H1 (cell line): ENCODE data around the gene UVRAG. TPM values are rescaled to one million over a fixed set of nuclear protein-coding genes. Genes with fewer than 3 reads are reported as not detected.

ENCODE experiments used
- CTCF ChIA-PET: fragments of 300-600 bp; sonication (Branson Sonifier 250); formaldehyde crosslinking; loops from one replicate; lab custom pipeline; 2021; ENCODE audit not compliant: partially characterized antibody; lab: Charles Lee
- POLR2A ChIA-PET: fragments of 300-600 bp; sonication (Branson Sonifier 250); formaldehyde crosslinking; loops from one replicate; lab custom pipeline; 2021; ENCODE audit warnings: inconsistent platforms; ENCODE audit not compliant: partially characterized antibody; lab: Charles Lee
- DNase-seq, 2 experiments: peaks; one replicate each; pipeline versions ENCODE4 v3.0.0 to v3.0.0-alpha.2; 2010 to 2022; ENCODE audit warnings: low spot score in 2 of 2, low read depth in 1 of 2, mixed read lengths in 1 of 2
- FAIRE-seq: peaks from 2 replicates; lab custom pipeline; 2011; peaks lifted over from hg19 to GRCh38; lab: Jason Lieb, UNC
- H2AFZ ChIP-seq: 2 replicates; pipeline ENCODE4 v1.8.1; 2012; ENCODE audit warnings: low read length, inconsistent platforms
- H2AK5ac ChIP-seq: 2 replicates; pipeline ENCODE4 v1.6.1; 2013; ENCODE audit warnings: low read depth, low read length
- H2BK120ac ChIP-seq: replicated peaks from 2 replicates; pipeline ENCODE3; 2013; ENCODE audit warnings: low read depth, low read length, inconsistent platforms
- H2BK12ac ChIP-seq: 2 replicates; pipeline ENCODE4 v1.6.1; 2013; ENCODE audit warnings: low read depth, low read length
- H2BK15ac ChIP-seq: 2 replicates; pipeline ENCODE4 v1.6.1; 2013; ENCODE audit warnings: low read length
- H2BK20ac ChIP-seq: 2 replicates; pipeline ENCODE4 v1.6.1; 2013; ENCODE audit warnings: low read length
- H2BK5ac ChIP-seq: 2 replicates; pipeline ENCODE4 v1.6.1; 2013; ENCODE audit warnings: low read depth, low read length
- H3K14ac ChIP-seq: 2 replicates; pipeline ENCODE4 v1.6.1; 2013; ENCODE audit warnings: inconsistent platforms; ENCODE audit not compliant: insufficient read length
- H3K18ac ChIP-seq: 2 replicates; pipeline ENCODE4 v1.6.1; 2013; ENCODE audit warnings: low read length; ENCODE audit errors: extremely low read depth
- H3K23ac ChIP-seq: 2 replicates; pipeline ENCODE4 v1.6.1; 2013; ENCODE audit warnings: inconsistent platforms; ENCODE audit not compliant: insufficient read length
- H3K23me2 ChIP-seq: 2 replicates; pipeline ENCODE4 v1.6.1; 2013; ENCODE audit warnings: low read depth, low read length
- H3K27ac ChIP-seq: 2 replicates; pipeline ENCODE4 v1.6.1; 2011; ENCODE audit warnings: low read depth, low read length, inconsistent platforms
- H3K27me3 ChIP-seq, 4 experiments: replicated peaks in 1 of 4; 1 replicate in 1 of 4; 2 replicates in 3 of 4; pipeline versions ENCODE4 v1.6.1 to v1.8.1; 2011 to 2013; ENCODE audit warnings: low read length in 3 of 4, mild to moderate bottlenecking in 3 of 4, inconsistent platforms in 2 of 4, mixed read lengths in 2 of 4, moderate library complexity in 1 of 4; ENCODE audit not compliant: control insufficient read depth in 3 of 4, insufficient read depth in 3 of 4; ENCODE audit errors: extremely low read depth in 1 of 4
- H3K36me3 ChIP-seq, 4 experiments: 2 replicates each; pipeline versions ENCODE4 v1.6.1 to v1.8.1; 2011 to 2013; ENCODE audit warnings: mild to moderate bottlenecking in 4 of 4, low read length in 3 of 4, moderate library complexity in 2 of 4, control low read depth in 1 of 4, inconsistent platforms in 1 of 4; ENCODE audit not compliant: insufficient read depth in 4 of 4, control insufficient read depth in 2 of 4
- H3K4ac ChIP-seq: replicated peaks from 2 replicates; pipeline ENCODE3; 2013; ENCODE audit warnings: low read length, low read depth, mixed read lengths, inconsistent platforms; ENCODE audit not compliant: insufficient read length
- H3K4me1 ChIP-seq, 4 experiments: replicated peaks in 1 of 4; 1 replicate in 1 of 4; 2 replicates in 3 of 4; pipeline versions ENCODE4 v1.6.1 to v1.8.1; 2011 to 2013; ENCODE audit warnings: low read length in 3 of 4, inconsistent platforms in 2 of 4, mixed read lengths in 1 of 4; ENCODE audit not compliant: insufficient read depth in 4 of 4, control insufficient read depth in 3 of 4
- H3K4me2 ChIP-seq, 2 experiments: 2 replicates each; pipeline versions ENCODE4 v1.6.1 to v1.8.1; 2011 to 2013; ENCODE audit warnings: low read depth in 2 of 2, low read length in 2 of 2, control low read depth in 1 of 2, inconsistent platforms in 1 of 2, mild to moderate bottlenecking in 1 of 2; ENCODE audit not compliant: insufficient read depth in 1 of 2
- H3K4me3 ChIP-seq, 4 experiments: fragments of 200-600, 300-600 bp in 1 of 4; sonication (generic), shearing (Covaris generic), sonication (Bioruptor Twin) in 1 of 4; 2 replicates each; pipeline versions ENCODE4 v1.5.1 to v1.8.1; 2011 to 2016; ENCODE audit warnings: low read length in 4 of 4, low read depth in 3 of 4, control low read depth in 2 of 4, inconsistent platforms in 2 of 4, mild to moderate bottlenecking in 2 of 4, mixed read lengths in 1 of 4, moderate library complexity in 1 of 4; ENCODE audit not compliant: insufficient read depth in 2 of 4; ENCODE audit errors: extremely low read depth in 1 of 4
- H3K56ac ChIP-seq: replicated peaks from 2 replicates; pipeline ENCODE3; 2013; ENCODE audit warnings: low read depth, mild to moderate bottlenecking, mixed read lengths, low read length, inconsistent platforms; ENCODE audit not compliant: insufficient read length
- H3K79me1 ChIP-seq: 2 replicates; pipeline ENCODE4 v1.6.1; 2013; ENCODE audit warnings: low read depth, low read length, control low read depth
- H3K79me2 ChIP-seq, 2 experiments: 2 replicates each; pipeline versions ENCODE4 v1.6.1 to v1.8.1; 2012 to 2013; ENCODE audit warnings: low read length in 2 of 2, mild to moderate bottlenecking in 2 of 2, inconsistent platforms in 1 of 2; ENCODE audit not compliant: insufficient read depth in 2 of 2, control insufficient read depth in 1 of 2
- H3K9ac ChIP-seq, 4 experiments: replicated peaks in 1 of 4; 1 replicate in 1 of 4; 2 replicates in 3 of 4; pipeline versions ENCODE4 v1.6.1 to v1.8.1; 2011 to 2013; ENCODE audit warnings: low read depth in 3 of 4, low read length in 3 of 4, control low read depth in 2 of 4, mild to moderate bottlenecking in 2 of 4, moderate library complexity in 2 of 4, inconsistent platforms in 1 of 4; ENCODE audit errors: extremely low read depth in 1 of 4
- H3K9me3 ChIP-seq, 2 experiments: 2 replicates each; pipeline versions ENCODE4 v1.6.1 to v1.8.1; 2012 to 2013; ENCODE audit warnings: mild to moderate bottlenecking in 2 of 2, moderate library complexity in 2 of 2, control low read depth in 1 of 2, inconsistent platforms in 1 of 2, low read depth in 1 of 2, low read length in 1 of 2, mixed read lengths in 1 of 2; ENCODE audit not compliant: insufficient read depth in 2 of 2
- H4K20me1 ChIP-seq, 2 experiments: replicated peaks in 1 of 2; 2 replicates each; pipeline versions ENCODE3 to v1.8.1; 2011 to 2013; ENCODE audit warnings: inconsistent platforms in 2 of 2, low read length in 2 of 2, mild to moderate bottlenecking in 1 of 2; ENCODE audit not compliant: insufficient read depth in 2 of 2, control insufficient read depth in 1 of 2
- H4K5ac ChIP-seq: 2 replicates; pipeline ENCODE4 v1.6.1; 2013; ENCODE audit warnings: low read length, low read depth, mixed read lengths, inconsistent platforms; ENCODE audit not compliant: insufficient read length
- H4K8ac ChIP-seq: 2 replicates; pipeline ENCODE4 v1.8.0; 2013; ENCODE audit warnings: mild to moderate bottlenecking, moderate library complexity, low read length, inconsistent platforms; ENCODE audit not compliant: insufficient read depth; ENCODE audit errors: extremely low read depth
- H4K91ac ChIP-seq: replicated peaks from 2 replicates; pipeline ENCODE3; 2013; ENCODE audit warnings: low read length, mixed read lengths, inconsistent platforms; ENCODE audit not compliant: insufficient read length
- CBX5 ChIP-seq: fragments of 300-800, 300-1000 bp; sonication (generic); IDR thresholded peaks from 2 replicates; pipeline ENCODE4 v1.7.1; 2016; ENCODE audit warnings: antibody characterized with exemption, low read length, low read depth
- CBX8 ChIP-seq: fragments of 300-800, 300-1000 bp; sonication (generic); IDR thresholded peaks from 2 replicates; pipeline ENCODE4 v1.7.1; 2016; ENCODE audit warnings: low read depth, low read length, borderline replicate concordance
- GABPA ChIP-seq: IDR thresholded peaks from 2 replicates; pipeline ENCODE4 v1.6.1; 2011; ENCODE audit warnings: mild to moderate bottlenecking, low read length, moderate library complexity, borderline replicate concordance; ENCODE audit not compliant: insufficient read depth
- JUND ChIP-seq: IDR thresholded peaks from 2 replicates; pipeline ENCODE4 v1.6.1; 2011; ENCODE audit warnings: mild to moderate bottlenecking, improper control_type of control experiment, low read length
- KDM1A ChIP-seq: fragments of 200-600, 300-600 bp; sonication (generic); IDR thresholded peaks from 2 replicates; pipeline ENCODE4 v1.7.1; 2016; ENCODE audit warnings: mild to moderate bottlenecking, low read length, borderline replicate concordance
- KDM5A ChIP-seq: fragments of 200-600 bp; IDR thresholded peaks from 2 replicates; pipeline ENCODE4 v1.7.1; 2012; ENCODE audit warnings: mild to moderate bottlenecking, low read length, inconsistent platforms, mixed read lengths
- PHF8 ChIP-seq: fragments of 200-600 bp; sonication (generic); conservative IDR thresholded peaks from 2 replicates; pipeline ENCODE4 v1.7.1; 2012; ENCODE audit warnings: low read depth, mild to moderate bottlenecking, inconsistent platforms, low read length, moderate library complexity
- RXRA ChIP-seq: IDR thresholded peaks from 2 replicates; pipeline ENCODE4 v1.6.1; 2011; ENCODE audit warnings: low read depth, mild to moderate bottlenecking, low read length, moderate library complexity; ENCODE audit not compliant: insufficient read depth
- SRF ChIP-seq: IDR thresholded peaks from 2 replicates; pipeline ENCODE4 v1.6.1; 2011; ENCODE audit warnings: mild to moderate bottlenecking, low read depth, low read length, moderate library complexity
- SUZ12 ChIP-seq: fragments of 200-600 bp; sonication (generic); IDR thresholded peaks from 2 replicates; pipeline ENCODE4 v1.6.1; 2012; ENCODE audit warnings: mild to moderate bottlenecking, inconsistent platforms, low read length, moderate library complexity, mixed read lengths
- TAF1 ChIP-seq: IDR thresholded peaks from 2 replicates; pipeline ENCODE4 v1.6.1; 2011; ENCODE audit warnings: mild to moderate bottlenecking, low read depth, low read length
- TEAD4 ChIP-seq: IDR thresholded peaks from 2 replicates; pipeline ENCODE4 v1.6.1; 2012; ENCODE audit warnings: low read depth, low read length, inconsistent platforms, mixed read lengths
- YY1 ChIP-seq: IDR thresholded peaks from 2 replicates; pipeline ENCODE4 v1.6.1; 2011; ENCODE audit warnings: low read depth, mild to moderate bottlenecking, low read length
- WGBS, 2 experiments: shearing (Covaris generic) in 1 of 2; methylation state at CpG; one replicate each; pipeline versions ENCODE4 v1.1.6 to v1.1.7; 2013 to 2015; ENCODE audit warnings: low lambda C conversion rate in 2 of 2, mixed read lengths in 2 of 2, inconsistent platforms in 1 of 2, low coverage in 1 of 2, missing lambda C conversion rate in 1 of 2; ENCODE audit not compliant: insufficient replicate concordance in 2 of 2, insufficient coverage in 1 of 2, insufficient read length in 1 of 2; ENCODE audit errors: extremely low coverage in 1 of 2, missing lambda C conversion rate in 1 of 2; 5-methylcytosine and 5-hydroxymethylcytosine counted together
- polyA plus RNA-seq, 7 experiments: library from polyadenylated mRNA; depleted of rRNA in 3 of 7; stranded (reverse) in 5 of 7; unstranded in 2 of 7; fragments of >200 nt in 5 of 7; fragments of 200-250 nt in 2 of 7; gene quantifications; 1 replicate in 5 of 7; 2 replicates in 1 of 7; 4 replicates in 1 of 7; pipeline versions ENCODE4 v1.2.1 to v1.2.3, GENCODE V29; 2011 to 2013; ENCODE audit warnings: missing spikeins in 2 of 7, mixed read lengths in 2 of 7
- total RNA-seq: library from RNA; stranded (reverse); fragmentation: NEBNext Ultra II Directional; extraction: Animal tissue kit (Norgen Biotek cat#: 25700); gene quantifications from 2 replicates; pipeline ENCODE4 v1.2.1, GENCODE V29; 2021

UVRAG gene
- total and polyA plus RNA-seq, 2 of the 8 experiments (the other 6 are each of a cell fraction or from before 2014, with no cell fraction given) = 5.5 to 14.7 TPM

GRCh38 chr11:76149713-76150112 lies 334.7 kb downstream of the UVRAG start:
- no peak overlapping the region for H2BK15ac ChIP-seq
- H3K4ac ChIP-seq = no peak overlapping the region
- no peak for DNase-seq
- no peak overlapping the region for H3K4me3 ChIP-seq
- WGBS, 2 experiments = 90% methylated on average over 3 of the region's 6 CpGs; no CpG with 5 or more reads in 1 of the 2 experiments
- no peak overlapping the region for H2BK5ac ChIP-seq
- no peak overlapping the region for H2AFZ ChIP-seq
- H4K8ac ChIP-seq = no peak overlapping the region
- H3K79me2 ChIP-seq = no peaks in the 10 kb centered on the region
- H2AK5ac ChIP-seq = no peak overlapping the region
- CTCF ChIA-PET = interaction anchor here (0.8 to 2.3 kb wide), 7 partner anchors 11 to 253 kb away, joined by 3 to 13 read pairs (median 4); no protein-coding TSS in a partner anchor
- no peak overlapping the region for H3K56ac ChIP-seq
- H3K4me2 ChIP-seq = no peak overlapping the region
- FAIRE-seq = no peak
- no peak overlapping the region for H2BK20ac ChIP-seq
- H3K23ac ChIP-seq = no peak overlapping the region
- no peak overlapping the region for H4K91ac ChIP-seq
- no peak overlapping the region for H3K9ac ChIP-seq
- no peak overlapping the region for H3K27ac ChIP-seq
- H3K18ac ChIP-seq = no peak overlapping the region
- no peaks in the 10 kb centered on the region for H3K23me2 ChIP-seq
- H4K20me1 ChIP-seq = no peaks in the 10 kb centered on the region
- H3K79me1 ChIP-seq = no peaks in the 10 kb centered on the region
- H3K27me3 ChIP-seq = peaks cover 0 to 14% (median 11%) of the 10 kb centered on the region in 4 experiments; a peak in 5 of 7 replicates
- no peaks in the 10 kb centered on the region for H3K36me3 ChIP-seq
- no peaks in the 10 kb centered on the region for H3K9me3 ChIP-seq
- H3K14ac ChIP-seq = no peak overlapping the region
- no peak overlapping the region for H2BK12ac ChIP-seq
- H3K4me1 ChIP-seq = peaks cover 0 to 3% (median 2%) of the 10 kb centered on the region in 4 experiments; a peak in 2 of 7 replicates
- POLR2A ChIA-PET = no interaction called here
- H2BK120ac ChIP-seq = no peak overlapping the region
- no peak overlapping the region for H4K5ac ChIP-seq
- no peak for TF ChIP-seq SRF
- TF ChIP-seq JUND = no peak
- no peak for TF ChIP-seq YY1
- TF ChIP-seq RXRA = no peak
- no peak for TF ChIP-seq PHF8
- no peak for TF ChIP-seq GABPA
- TF ChIP-seq KDM1A = no peak
- no peak for TF ChIP-seq SUZ12
- no peak for TF ChIP-seq TEAD4
- no peak for TF ChIP-seq CBX5
- no peak for TF ChIP-seq CBX8
- no peak for TF ChIP-seq TAF1
- TF ChIP-seq KDM5A = no peak
